Cardiac fibroblast (primary cell): ENCODE data around the gene PRKN.

Source experiments
- DNase-seq, 2 donors: peaks; one replicate each; pipeline versions ENCODE4 v3.0.0 to v3.0.0-alpha.2; 2010; ENCODE audit warnings: low read depth in 2 of 2
- H3K4me3 ChIP-seq, 2 donors: replicated peaks in 1 of 2; 1 replicate in 1 of 2; 2 replicates in 1 of 2; pipeline ENCODE4 v1.5.1; 2011; ENCODE audit warnings: low read depth in 2 of 2, low read length in 2 of 2, mild to moderate bottlenecking in 2 of 2, moderate library complexity in 1 of 2
- CTCF ChIP-seq: IDR thresholded peaks from one replicate; pipeline ENCODE4 v1.5.1; 2011; ENCODE audit warnings: low read depth, mild to moderate bottlenecking, low read length, inconsistent platforms

The PRKN gene

GRCh38 chr6:162325051-162325450 lies 402.5 kb downstream of the PRKN start:
- TF ChIP-seq CTCF: no peak
- no peak overlapping the region for H3K4me3 ChIP-seq
- DNase-seq: no peak

- no peak for TF ChIP-seq CTCF
- no peak for DNase-seq
- H3K4me3 ChIP-seq: no peak overlapping the region
Measured at GRCh38 chr6:162315291-162315690, 412.3 kb downstream of the PRKN start.

GRCh38 chr6:162313922-162314660 lies 413.5 kb downstream of the PRKN start:
- no peak for DNase-seq
- TF ChIP-seq CTCF: no peak
- H3K4me3 ChIP-seq: no peak overlapping the region

- DNase-seq: no peak
- H3K4me3 ChIP-seq: no peak overlapping the region
- no peak for TF ChIP-seq CTCF
Measured at GRCh38 chr6:162307865-162308264, 419.7 kb downstream of the PRKN start.

DNA sequence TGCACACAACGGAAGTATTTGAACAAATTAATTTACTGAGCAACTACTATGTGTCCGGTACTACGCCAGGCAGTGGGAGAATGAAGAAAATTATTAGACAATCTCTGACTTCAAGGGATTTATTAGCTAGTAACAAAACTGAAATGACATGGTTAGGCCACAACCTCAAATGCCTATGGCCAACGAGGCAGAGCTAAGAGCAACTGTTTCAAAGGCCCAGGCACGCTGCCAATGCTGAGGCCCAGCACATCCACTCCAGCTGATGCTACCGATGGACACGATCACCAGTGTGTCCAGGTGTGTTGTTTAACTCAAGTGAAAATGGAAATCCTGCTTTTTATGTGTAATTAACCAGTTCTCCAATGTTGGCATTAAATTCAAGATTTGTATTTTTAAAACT lies 420.9 kb downstream of the PRKN start:
- H3K4me3 ChIP-seq: no peak overlapping the region
- DNase-seq: no peak
- TF ChIP-seq CTCF: no peak

GRCh38 chr6:162301128-162301527 lies 426.4 kb downstream of the PRKN start:
- H3K4me3 ChIP-seq: no peak overlapping the region
- TF ChIP-seq CTCF: no peak
- DNase-seq: no peak

- no peak for DNase-seq
- no peak for TF ChIP-seq CTCF
- H3K4me3 ChIP-seq: no peak overlapping the region
Measured at GRCh38 chr6:162294029-162294428, 433.5 kb downstream of the PRKN start.
